H1 (cell line): Measurements from ENCODE around the gene TRAF3. TPM values are rescaled to one million over a fixed set of nuclear protein-coding genes. Genes with fewer than 3 reads are reported as not detected.

Source experiments
- CTCF ChIA-PET: fragments of 300-600 bp; sonication (Branson Sonifier 250); formaldehyde crosslinking; loops from one replicate; lab custom pipeline; 2021; ENCODE audit not compliant: partially characterized antibody; lab: Charles Lee
- POLR2A ChIA-PET: fragments of 300-600 bp; sonication (Branson Sonifier 250); formaldehyde crosslinking; loops from one replicate; lab custom pipeline; 2021; ENCODE audit warnings: inconsistent platforms; ENCODE audit not compliant: partially characterized antibody; lab: Charles Lee
- DNase-seq, 2 experiments: peaks; one replicate each; pipeline versions ENCODE4 v3.0.0 to v3.0.0-alpha.2; 2010 to 2022; ENCODE audit warnings: low spot score in 2 of 2, low read depth in 1 of 2, mixed read lengths in 1 of 2
- FAIRE-seq: peaks from 2 replicates; lab custom pipeline; 2011; peaks lifted over from hg19 to GRCh38; lab: Jason Lieb, UNC
- H2AFZ ChIP-seq: 2 replicates; pipeline ENCODE4 v1.8.1; 2012; ENCODE audit warnings: low read length, inconsistent platforms
- H2AK5ac ChIP-seq: 2 replicates; pipeline ENCODE4 v1.6.1; 2013; ENCODE audit warnings: low read depth, low read length
- H2BK120ac ChIP-seq: replicated peaks from 2 replicates; pipeline ENCODE3; 2013; ENCODE audit warnings: low read depth, low read length, inconsistent platforms
- H2BK12ac ChIP-seq: 2 replicates; pipeline ENCODE4 v1.6.1; 2013; ENCODE audit warnings: low read depth, low read length
- H2BK15ac ChIP-seq: 2 replicates; pipeline ENCODE4 v1.6.1; 2013; ENCODE audit warnings: low read length
- H2BK20ac ChIP-seq: 2 replicates; pipeline ENCODE4 v1.6.1; 2013; ENCODE audit warnings: low read length
- H2BK5ac ChIP-seq: 2 replicates; pipeline ENCODE4 v1.6.1; 2013; ENCODE audit warnings: low read depth, low read length
- H3K14ac ChIP-seq: 2 replicates; pipeline ENCODE4 v1.6.1; 2013; ENCODE audit warnings: inconsistent platforms; ENCODE audit not compliant: insufficient read length
- H3K18ac ChIP-seq: 2 replicates; pipeline ENCODE4 v1.6.1; 2013; ENCODE audit warnings: low read length; ENCODE audit errors: extremely low read depth
- H3K23ac ChIP-seq: 2 replicates; pipeline ENCODE4 v1.6.1; 2013; ENCODE audit warnings: inconsistent platforms; ENCODE audit not compliant: insufficient read length
- H3K23me2 ChIP-seq: 2 replicates; pipeline ENCODE4 v1.6.1; 2013; ENCODE audit warnings: low read depth, low read length
- H3K27ac ChIP-seq: 2 replicates; pipeline ENCODE4 v1.6.1; 2011; ENCODE audit warnings: low read depth, low read length, inconsistent platforms
- H3K27me3 ChIP-seq, 4 experiments: replicated peaks in 1 of 4; 1 replicate in 1 of 4; 2 replicates in 3 of 4; pipeline versions ENCODE4 v1.6.1 to v1.8.1; 2011 to 2013; ENCODE audit warnings: low read length in 3 of 4, mild to moderate bottlenecking in 3 of 4, inconsistent platforms in 2 of 4, mixed read lengths in 2 of 4, moderate library complexity in 1 of 4; ENCODE audit not compliant: control insufficient read depth in 3 of 4, insufficient read depth in 3 of 4; ENCODE audit errors: extremely low read depth in 1 of 4
- H3K36me3 ChIP-seq, 4 experiments: 2 replicates each; pipeline versions ENCODE4 v1.6.1 to v1.8.1; 2011 to 2013; ENCODE audit warnings: mild to moderate bottlenecking in 4 of 4, low read length in 3 of 4, moderate library complexity in 2 of 4, control low read depth in 1 of 4, inconsistent platforms in 1 of 4; ENCODE audit not compliant: insufficient read depth in 4 of 4, control insufficient read depth in 2 of 4
- H3K4ac ChIP-seq: replicated peaks from 2 replicates; pipeline ENCODE3; 2013; ENCODE audit warnings: low read length, low read depth, mixed read lengths, inconsistent platforms; ENCODE audit not compliant: insufficient read length
- H3K4me1 ChIP-seq, 4 experiments: replicated peaks in 1 of 4; 1 replicate in 1 of 4; 2 replicates in 3 of 4; pipeline versions ENCODE4 v1.6.1 to v1.8.1; 2011 to 2013; ENCODE audit warnings: low read length in 3 of 4, inconsistent platforms in 2 of 4, mixed read lengths in 1 of 4; ENCODE audit not compliant: insufficient read depth in 4 of 4, control insufficient read depth in 3 of 4
- H3K4me2 ChIP-seq, 2 experiments: 2 replicates each; pipeline versions ENCODE4 v1.6.1 to v1.8.1; 2011 to 2013; ENCODE audit warnings: low read depth in 2 of 2, low read length in 2 of 2, control low read depth in 1 of 2, inconsistent platforms in 1 of 2, mild to moderate bottlenecking in 1 of 2; ENCODE audit not compliant: insufficient read depth in 1 of 2
- H3K4me3 ChIP-seq, 4 experiments: fragments of 200-600, 300-600 bp in 1 of 4; sonication (generic), shearing (Covaris generic), sonication (Bioruptor Twin) in 1 of 4; 2 replicates each; pipeline versions ENCODE4 v1.5.1 to v1.8.1; 2011 to 2016; ENCODE audit warnings: low read length in 4 of 4, low read depth in 3 of 4, control low read depth in 2 of 4, inconsistent platforms in 2 of 4, mild to moderate bottlenecking in 2 of 4, mixed read lengths in 1 of 4, moderate library complexity in 1 of 4; ENCODE audit not compliant: insufficient read depth in 2 of 4; ENCODE audit errors: extremely low read depth in 1 of 4
- H3K56ac ChIP-seq: replicated peaks from 2 replicates; pipeline ENCODE3; 2013; ENCODE audit warnings: low read depth, mild to moderate bottlenecking, mixed read lengths, low read length, inconsistent platforms; ENCODE audit not compliant: insufficient read length
- H3K79me1 ChIP-seq: 2 replicates; pipeline ENCODE4 v1.6.1; 2013; ENCODE audit warnings: low read depth, low read length, control low read depth
- H3K79me2 ChIP-seq, 2 experiments: 2 replicates each; pipeline versions ENCODE4 v1.6.1 to v1.8.1; 2012 to 2013; ENCODE audit warnings: low read length in 2 of 2, mild to moderate bottlenecking in 2 of 2, inconsistent platforms in 1 of 2; ENCODE audit not compliant: insufficient read depth in 2 of 2, control insufficient read depth in 1 of 2
- H3K9ac ChIP-seq, 4 experiments: replicated peaks in 1 of 4; 1 replicate in 1 of 4; 2 replicates in 3 of 4; pipeline versions ENCODE4 v1.6.1 to v1.8.1; 2011 to 2013; ENCODE audit warnings: low read depth in 3 of 4, low read length in 3 of 4, control low read depth in 2 of 4, mild to moderate bottlenecking in 2 of 4, moderate library complexity in 2 of 4, inconsistent platforms in 1 of 4; ENCODE audit errors: extremely low read depth in 1 of 4
- H3K9me3 ChIP-seq, 2 experiments: 2 replicates each; pipeline versions ENCODE4 v1.6.1 to v1.8.1; 2012 to 2013; ENCODE audit warnings: mild to moderate bottlenecking in 2 of 2, moderate library complexity in 2 of 2, control low read depth in 1 of 2, inconsistent platforms in 1 of 2, low read depth in 1 of 2, low read length in 1 of 2, mixed read lengths in 1 of 2; ENCODE audit not compliant: insufficient read depth in 2 of 2
- H4K20me1 ChIP-seq, 2 experiments: replicated peaks in 1 of 2; 2 replicates each; pipeline versions ENCODE3 to v1.8.1; 2011 to 2013; ENCODE audit warnings: inconsistent platforms in 2 of 2, low read length in 2 of 2, mild to moderate bottlenecking in 1 of 2; ENCODE audit not compliant: insufficient read depth in 2 of 2, control insufficient read depth in 1 of 2
- H4K5ac ChIP-seq: 2 replicates; pipeline ENCODE4 v1.6.1; 2013; ENCODE audit warnings: low read length, low read depth, mixed read lengths, inconsistent platforms; ENCODE audit not compliant: insufficient read length
- H4K8ac ChIP-seq: 2 replicates; pipeline ENCODE4 v1.8.0; 2013; ENCODE audit warnings: mild to moderate bottlenecking, moderate library complexity, low read length, inconsistent platforms; ENCODE audit not compliant: insufficient read depth; ENCODE audit errors: extremely low read depth
- H4K91ac ChIP-seq: replicated peaks from 2 replicates; pipeline ENCODE3; 2013; ENCODE audit warnings: low read length, mixed read lengths, inconsistent platforms; ENCODE audit not compliant: insufficient read length
- BACH1 ChIP-seq: IDR thresholded peaks from 2 replicates; pipeline ENCODE4 v1.6.1; 2012; ENCODE audit warnings: low read length, improper control_type of control experiment
- CBX5 ChIP-seq: fragments of 300-800, 300-1000 bp; sonication (generic); IDR thresholded peaks from 2 replicates; pipeline ENCODE4 v1.7.1; 2016; ENCODE audit warnings: antibody characterized with exemption, low read length, low read depth
- CHD1 ChIP-seq: IDR thresholded peaks from 2 replicates; pipeline ENCODE4 v1.6.1; 2012; ENCODE audit warnings: low read depth, low read length, improper control_type of control experiment
- POLR2AphosphoS5 ChIP-seq: IDR thresholded peaks from 2 replicates; pipeline ENCODE4 v1.6.1; 2011; ENCODE audit warnings: low read depth, low read length
- RBBP5 ChIP-seq: IDR thresholded peaks from 2 replicates; pipeline ENCODE4 v1.7.1; 2012; ENCODE audit warnings: low read depth, mild to moderate bottlenecking, inconsistent platforms, low read length, moderate library complexity, borderline replicate concordance
- RFX5 ChIP-seq: IDR thresholded peaks from 2 replicates; pipeline ENCODE4 v1.6.1; 2011; ENCODE audit warnings: low read depth, low read length, improper control_type of control experiment, borderline replicate concordance
- SAP30 ChIP-seq: fragments of 300-600 bp; sonication (generic); IDR thresholded peaks from 2 replicates; pipeline ENCODE4 v1.7.1; 2012; ENCODE audit warnings: low read length, moderate library complexity, mild to moderate bottlenecking, inconsistent platforms; ENCODE audit not compliant: insufficient read depth, insufficient replicate concordance
- SP4 ChIP-seq: IDR thresholded peaks from 2 replicates; pipeline ENCODE4 v1.6.1; 2012; ENCODE audit warnings: low read length, inconsistent platforms
- WGBS, 2 experiments: shearing (Covaris generic) in 1 of 2; methylation state at CpG; one replicate each; pipeline versions ENCODE4 v1.1.6 to v1.1.7; 2013 to 2015; ENCODE audit warnings: low lambda C conversion rate in 2 of 2, mixed read lengths in 2 of 2, inconsistent platforms in 1 of 2, low coverage in 1 of 2, missing lambda C conversion rate in 1 of 2; ENCODE audit not compliant: insufficient replicate concordance in 2 of 2, insufficient coverage in 1 of 2, insufficient read length in 1 of 2; ENCODE audit errors: extremely low coverage in 1 of 2, missing lambda C conversion rate in 1 of 2; 5-methylcytosine and 5-hydroxymethylcytosine counted together
- long read RNA-seq, 2 experiments: library from RNA in 1 of 2; library from capped mRNA in 1 of 2; stranded (forward); transcript quantifications; one replicate each; pipeline ENCODE4 v2.0.0, GENCODE V29; 2021; ENCODE audit warnings: inconsistent platforms in 1 of 2
- polyA minus RNA-seq, 3 experiments: library from RNA; depleted of rRNA, polyadenylated mRNA; stranded (reverse); fragments of >200 nt; gene quantifications; 1 replicate in 2 of 3; 2 replicates in 1 of 3; pipeline ENCODE4 v1.2.3, GENCODE V29; 2011
- polyA plus RNA-seq, 7 experiments: library from polyadenylated mRNA; depleted of rRNA in 3 of 7; stranded (reverse) in 5 of 7; unstranded in 2 of 7; fragments of >200 nt in 5 of 7; fragments of 200-250 nt in 2 of 7; gene quantifications; 1 replicate in 5 of 7; 2 replicates in 1 of 7; 4 replicates in 1 of 7; pipeline versions ENCODE4 v1.2.1 to v1.2.3, GENCODE V29; 2011 to 2013; ENCODE audit warnings: missing spikeins in 2 of 7, mixed read lengths in 2 of 7
- total RNA-seq: library from RNA; stranded (reverse); fragmentation: NEBNext Ultra II Directional; extraction: Animal tissue kit (Norgen Biotek cat#: 25700); gene quantifications from 2 replicates; pipeline ENCODE4 v1.2.1, GENCODE V29; 2021

Gene TRAF3
- total RNA-seq (10.0 and 12.1 TPM in 2 replicates), polyA plus RNA-seq (2011; rRNA removed) (5.8 and 6.5 TPM in 2 replicates), polyA minus RNA-seq (2011; rRNA and poly(A)+ RNA removed) (14.0 and 19.4 TPM in 2 replicates)
- polyA plus RNA-seq (2011; cell fraction: cytosol; rRNA removed): 6.7 TPM
- polyA plus RNA-seq (2011; cell fraction: nucleus; rRNA removed): 11.0 TPM
- 6.8 to 8.1 TPM (median 7.6 TPM) in 4 replicates for polyA plus RNA-seq (2012, experiment 1 of 2)
- polyA plus RNA-seq (2012, experiment 2 of 2): 3.8 TPM
- polyA plus RNA-seq (2013, experiment 1 of 2): 4.9 TPM
- polyA plus RNA-seq (2013, experiment 2 of 2): 5.2 TPM
- 4.9 TPM for polyA minus RNA-seq (2011; cell fraction: cytosol; rRNA and poly(A)+ RNA removed)
- 10.2 TPM for polyA minus RNA-seq (2011; cell fraction: nucleus; rRNA and poly(A)+ RNA removed)
- long read RNA-seq, experiment 1, partial matches to known transcripts: 1 of 10 reads
- long read RNA-seq, experiment 1, other reads (novel, unspliced or antisense): 9 of 10 reads
- long read RNA-seq, experiment 2, partial matches to known transcripts: 1 of 1 reads
- long read RNA-seq, experiment 2, other reads (novel, unspliced or antisense): 0 of 1 reads

GRCh38 chr14:102776761-102777710 is at the start of gene TRAF3:
Gene TRAF3, plus strand, starts transcription at chr14:102777449. Its CDS starts 92,753 bp downstream, at chr14:102870202.
- Histone ChIP-seq H4K8ac (peak within 1 kb of the TSS; percentile 69), H2AK5ac (no peak within 1 kb of the TSS), H3K23ac (no peak within 1 kb of the TSS), H3K36me3 (no peaks in the 10 kb centered on the region; a peak in 1 of 8 replicates), H2BK5ac (peak within 1 kb of the TSS; percentile 60; the same call in 1 of the 2 replicates), H3K56ac (no peak within 1 kb of the TSS), H3K27me3 (peaks cover 0 to 10% (median 8%) of the 10 kb centered on the region in 4 experiments; a peak in 5 of 7 replicates), H2BK120ac (no peak within 1 kb of the TSS), H3K79me1 (no peaks in the 10 kb centered on the region), H2BK15ac (peak within 1 kb of the TSS; percentile 100; the same call in 1 of the 2 replicates), H3K79me2 (peaks cover 0 to 24% of the 10 kb centered on the region in 2 experiments; a peak in 2 of 4 replicates), H2BK12ac (peak within 1 kb of the TSS; percentile 99; the same call in 1 of the 2 replicates), H4K20me1 (peaks cover 0 to 1% of the 10 kb centered on the region in 2 experiments), H2BK20ac (no peak within 1 kb of the TSS), H3K4me3 (peak within 1 kb of the TSS; percentile 39 to 88 (median 58)), H3K9ac (peak within 1 kb of the TSS in 3 of 4 experiments; percentile 40 to 83 (median 59); a peak in 4 of 7 replicates), H3K14ac (no peak within 1 kb of the TSS), H4K5ac (no peak within 1 kb of the TSS), H2AFZ (peak within 1 kb of the TSS; percentile 97; the same call in 1 of the 2 replicates), H3K4me2 (peak within 1 kb of the TSS; percentile 86 to 87), H3K4me1 (peaks cover 3 to 13% (median 8%) of the 10 kb centered on the region in 4 experiments), H4K91ac (peak within 1 kb of the TSS; percentile 92), H3K23me2 (peaks cover 7% of the 10 kb centered on the region; the same call in 1 of the 2 replicates), H3K4ac (peak within 1 kb of the TSS; percentile 32), H3K18ac (peak within 1 kb of the TSS; percentile 98), H3K9me3 (no peaks in the 10 kb centered on the region), H3K27ac (no peak within 1 kb of the TSS)
- CTCF ChIA-PET: interaction anchor here (8.4 kb wide), 1 partner anchor 83 kb away, joined by 63 read pairs; no protein-coding TSS in a partner anchor
- DNase-seq (no peak), FAIRE-seq (no peak)
- WGBS, 2 experiments: 67% methylated on average over 31 of the region's 163 CpGs; no CpG with 5 or more reads in 1 of the 2 experiments
- POLR2A ChIA-PET: interaction anchor here (1.0 kb wide), 1 partner anchor 148 kb away, joined by 3 read pairs; no protein-coding TSS in a partner anchor
- TF ChIP-seq RFX5 (no peak), SP4 (no peak), RBBP5 (0 out of 2 replicates have a peak, but pooled peaks have one; percentile 53), SAP30 (no peak), POLR2AphosphoS5 (no peak), CBX5 (no peak), CHD1 (no peak), BACH1 (0 out of 2 replicates have a peak, but pooled peaks have one; percentile 8)
